GM04503 (cell line): ENCODE measurements around the gene DGAT2L6.
"Not testable (repeated sequence)": the region's sequence is repeated elsewhere in the genome, so short reads cannot be mapped to it uniquely, and the experiment has no call there.

Experiments
- DNase-seq: peaks from one replicate; pipeline ENCODE4 v3.0.0-alpha.2; 2012; ENCODE audit warnings: low read depth

DGAT2L6 gene

DNA sequence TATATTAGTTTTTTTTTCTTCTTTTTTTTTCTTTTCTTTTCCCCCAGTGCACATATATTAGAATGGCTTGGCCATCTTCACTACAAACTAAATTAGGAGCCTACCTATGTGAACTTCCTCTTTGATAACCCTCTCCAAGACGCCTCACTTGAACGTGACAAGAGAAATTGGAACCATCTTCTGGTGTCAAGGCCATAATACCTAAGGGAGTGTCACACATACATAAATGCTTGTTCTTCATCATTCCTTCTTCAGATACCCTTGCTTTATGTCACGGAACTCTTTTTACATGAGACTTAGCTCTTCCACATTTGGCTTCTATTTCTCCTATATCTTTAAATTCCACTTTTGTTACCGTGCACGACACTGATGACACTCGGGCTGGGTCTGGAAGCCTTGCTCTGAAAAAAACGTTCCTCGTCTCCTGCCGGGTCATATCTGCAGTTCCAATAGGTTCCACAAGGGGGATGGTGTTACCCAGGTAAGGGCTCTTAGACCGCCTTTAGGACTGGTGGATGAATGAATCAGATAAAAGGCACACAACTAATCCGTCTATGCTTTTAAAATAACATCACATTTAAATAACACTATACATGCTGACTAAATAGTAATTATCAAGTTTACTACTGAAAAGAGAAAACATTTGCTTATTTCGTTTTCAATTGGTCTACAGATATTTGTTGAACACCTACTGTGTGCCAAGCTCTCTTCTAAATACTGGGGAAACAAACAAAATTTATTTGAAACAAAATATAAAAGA, 19.9 kb downstream of the DGAT2L6 start:
- DNase-seq: no peak

GRCh38 chrX:70201732-70202131, 24.4 kb downstream of the DGAT2L6 start:
- DNase-seq: no peak

DNA sequence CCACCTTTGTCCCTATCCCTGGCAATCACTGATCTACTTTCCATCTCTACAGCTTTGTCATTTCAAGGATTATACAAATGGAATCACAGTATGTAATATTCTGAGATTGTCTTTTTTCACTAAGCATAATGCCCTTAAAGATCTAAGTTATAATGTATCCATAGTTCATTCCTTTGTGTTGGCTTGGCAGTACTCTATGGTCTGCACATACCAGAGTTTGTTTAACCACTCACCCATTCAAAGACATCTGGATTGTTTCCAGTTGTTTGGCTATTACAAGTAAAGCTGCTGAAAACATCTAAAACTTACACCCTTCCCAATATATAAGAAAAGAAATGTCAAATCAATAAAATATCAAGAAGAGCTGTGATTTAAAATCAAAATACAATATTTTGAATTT, 31.2 kb downstream of the DGAT2L6 start:
- no peak for DNase-seq

- not testable (repeated sequence) for DNase-seq
Measured at GRCh38 chrX:70209570-70209969, 32.3 kb downstream of the DGAT2L6 start.

DNA sequence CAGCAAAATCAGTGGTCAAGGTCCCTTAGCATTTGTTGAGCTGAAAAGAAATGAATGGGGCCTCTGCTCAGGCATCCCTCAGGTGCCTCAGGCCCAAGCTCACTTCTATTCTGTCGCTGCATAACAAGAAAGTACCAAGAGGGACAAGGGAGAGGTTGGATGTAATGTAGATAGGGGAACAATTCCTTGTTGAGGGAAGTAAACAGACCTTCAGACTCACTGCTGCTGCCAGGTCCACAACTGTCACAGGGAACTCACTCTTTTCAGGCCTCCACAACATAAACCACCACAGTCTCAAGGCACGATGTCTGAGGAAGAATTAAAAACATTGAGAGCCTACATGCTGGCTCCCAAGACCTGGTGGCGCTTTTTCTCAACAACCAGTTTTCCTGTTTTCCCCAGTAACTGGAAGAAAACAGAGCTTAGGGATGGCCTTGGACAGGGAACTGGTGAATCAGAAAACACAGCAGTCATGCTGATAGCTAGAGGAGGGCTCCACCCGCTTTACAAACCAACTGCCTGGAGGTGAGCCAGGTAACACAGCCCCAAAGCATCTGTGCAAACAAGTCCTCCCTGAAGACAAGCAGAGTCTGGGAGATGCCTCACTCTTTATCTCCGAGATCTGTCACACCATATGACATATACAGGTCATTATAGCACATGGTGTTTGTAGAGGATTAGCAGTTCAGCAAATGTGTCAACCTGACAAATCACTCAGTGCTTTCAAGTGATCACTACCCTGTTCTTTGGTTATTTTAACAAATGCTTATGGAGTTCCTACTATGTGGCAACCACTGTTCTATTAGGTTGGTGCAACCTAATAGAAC, 42.9 kb downstream of the DGAT2L6 start:
- DNase-seq: peak; percentile 5

DNA sequence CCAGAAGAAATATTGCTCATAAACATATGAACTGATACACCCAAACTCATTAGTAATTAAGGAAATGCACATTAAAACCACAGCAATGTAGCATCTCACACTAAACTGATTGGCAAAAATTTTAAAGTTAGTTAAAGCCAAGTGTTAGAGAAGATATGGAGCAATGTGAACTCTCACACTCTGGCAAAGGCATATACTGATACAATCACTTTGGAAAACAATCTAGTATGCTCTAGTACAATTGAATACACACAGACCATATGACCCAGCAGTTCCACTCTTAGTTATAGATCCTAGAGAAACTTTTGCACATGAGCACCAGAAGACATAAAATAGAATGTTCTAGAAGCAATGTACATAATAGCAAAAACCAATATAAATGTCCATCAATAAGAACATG, 48.8 kb downstream of the DGAT2L6 start:
- DNase-seq: no peak

- DNase-seq: no peak
Measured at GRCh38 chrX:70226687-70227086, 49.4 kb downstream of the DGAT2L6 start.

GRCh38 chrX:70231666-70232065, 54.4 kb downstream of the DGAT2L6 start:
- no peak for DNase-seq

- DNase-seq: no peak
Measured at GRCh38 chrX:70234355-70234754, 57.1 kb downstream of the DGAT2L6 start, which contains the start of gene AWAT1. Gene AWAT1 (plus strand): TSS chrX:70234655. CDS start chrX:70234696, 41 bp downstream.

GRCh38 chrX:70240751-70241150, 63.5 kb downstream of the DGAT2L6 start:
- no peak for DNase-seq

DNA sequence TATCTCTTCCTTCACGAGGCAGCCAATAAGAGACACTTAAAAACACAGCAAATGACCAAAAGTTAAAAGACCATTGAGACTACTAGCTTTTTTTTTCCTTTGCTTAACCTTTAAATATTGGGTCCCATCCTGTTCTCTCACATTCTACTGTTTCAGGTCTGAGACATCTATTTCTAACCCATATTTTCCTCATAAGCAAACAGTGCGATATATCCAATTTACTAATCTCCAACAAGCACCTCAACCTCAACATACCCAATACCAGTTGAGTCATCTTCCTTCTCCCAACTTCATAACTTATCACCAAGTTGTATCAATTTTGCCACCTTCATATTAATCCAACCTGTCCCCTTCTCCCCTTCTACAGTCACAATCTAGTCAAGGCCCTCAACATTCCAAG, 64.2 kb downstream of the DGAT2L6 start:
- DNase-seq: no peak

GRCh38 chrX:70243601-70244000, 66.3 kb downstream of the DGAT2L6 start:
- not testable (repeated sequence) for DNase-seq

DNA sequence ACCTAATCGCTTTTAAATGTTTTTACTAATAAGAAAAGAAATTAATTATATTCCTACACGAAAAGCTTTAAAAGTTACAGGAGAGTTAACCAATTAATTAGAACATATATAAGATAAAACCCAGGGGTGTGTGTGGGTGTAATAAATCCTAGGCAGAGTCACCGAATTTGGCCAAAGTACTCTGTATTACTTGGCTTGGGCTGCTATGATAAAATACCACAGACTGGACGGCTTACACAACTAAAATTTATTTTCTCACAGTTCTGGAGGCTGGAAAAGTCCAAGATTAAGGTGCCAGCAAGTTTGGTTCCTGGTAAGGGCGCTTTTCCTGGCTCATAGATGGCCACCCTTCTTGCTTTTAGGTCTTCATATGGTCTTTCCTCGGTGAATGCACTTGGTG, 67.6 kb downstream of the DGAT2L6 start:
- DNase-seq: no peak

GRCh38 chrX:70247252-70247651, 70.0 kb downstream of the DGAT2L6 start:
- no peak for DNase-seq

DNA sequence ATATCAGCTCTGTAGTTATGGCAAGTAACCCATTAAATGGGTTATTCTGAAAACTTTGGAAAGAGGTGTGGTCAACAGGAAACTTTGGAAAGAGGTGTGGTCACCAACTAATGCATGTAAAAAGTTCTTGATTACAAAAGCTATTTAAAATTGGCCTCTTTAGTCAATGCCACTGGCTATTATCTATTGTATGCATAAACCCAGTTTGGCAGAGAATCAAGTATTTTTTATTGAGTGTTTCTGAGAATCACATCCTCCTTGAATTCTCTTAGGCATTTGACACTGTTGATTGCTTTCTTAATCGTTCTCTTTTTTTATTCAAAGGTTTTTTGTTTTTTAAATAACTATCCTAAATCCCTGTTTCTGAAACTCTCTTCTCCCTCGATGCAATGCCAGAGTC, 75.2 kb downstream of the DGAT2L6 start:
- DNase-seq: no peak

GRCh38 chrX:70253377-70254062, 76.2 kb downstream of the DGAT2L6 start:
- DNase-seq: no peak

DNA sequence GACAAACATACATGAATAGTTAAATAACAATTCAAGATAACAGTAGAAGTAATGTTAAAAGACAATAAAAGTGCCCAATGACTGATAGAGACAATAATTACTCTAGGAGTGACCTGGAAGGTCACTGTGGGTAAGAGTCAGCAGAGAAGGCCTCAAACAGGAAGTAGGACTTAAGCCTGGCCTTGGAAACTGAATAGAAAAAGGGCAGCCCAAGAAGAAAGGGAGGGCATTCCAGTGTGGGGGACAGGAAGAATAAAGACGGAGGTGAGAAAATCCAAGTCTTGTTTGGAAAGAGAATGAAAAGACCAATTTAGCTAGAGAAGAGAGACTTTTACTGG, 76.7 kb downstream of the DGAT2L6 start:
- DNase-seq: no peak

- DNase-seq: no peak
Measured at GRCh38 chrX:70254909-70255308, 77.6 kb downstream of the DGAT2L6 start.
